Astrocyte of the cerebellum (primary cell): ENCODE data around the gene CFTR.
"Not testable (repeated sequence)": the region's sequence is repeated elsewhere in the genome, so short reads cannot be mapped to it uniquely, and the experiment has no call there.

ENCODE experiments used
- DNase-seq: peaks from one replicate; pipeline ENCODE4 v3.0.0-alpha.2; 2011; ENCODE audit warnings: low read depth
- H3K4me3 ChIP-seq: 2 replicates; pipeline ENCODE4 v1.5.1; 2011; ENCODE audit warnings: mild to moderate bottlenecking, low read depth, low read length, moderate library complexity
- in situ Hi-C: cut with HindIII; loops from 2 replicates; pipeline ENCODE4 v1.10.0; 2017; ENCODE audit warnings: low sequenced_read_pairs
- TF ChIP-seq, protein P1 (sequence below): IDR thresholded peaks from 2 replicates; pipeline ENCODE4 v1.5.1; 2012; ENCODE audit warnings: low read length, low read depth, moderate library complexity, mild to moderate bottlenecking; ENCODE audit errors: missing control alignments

CFTR gene

DNA sequence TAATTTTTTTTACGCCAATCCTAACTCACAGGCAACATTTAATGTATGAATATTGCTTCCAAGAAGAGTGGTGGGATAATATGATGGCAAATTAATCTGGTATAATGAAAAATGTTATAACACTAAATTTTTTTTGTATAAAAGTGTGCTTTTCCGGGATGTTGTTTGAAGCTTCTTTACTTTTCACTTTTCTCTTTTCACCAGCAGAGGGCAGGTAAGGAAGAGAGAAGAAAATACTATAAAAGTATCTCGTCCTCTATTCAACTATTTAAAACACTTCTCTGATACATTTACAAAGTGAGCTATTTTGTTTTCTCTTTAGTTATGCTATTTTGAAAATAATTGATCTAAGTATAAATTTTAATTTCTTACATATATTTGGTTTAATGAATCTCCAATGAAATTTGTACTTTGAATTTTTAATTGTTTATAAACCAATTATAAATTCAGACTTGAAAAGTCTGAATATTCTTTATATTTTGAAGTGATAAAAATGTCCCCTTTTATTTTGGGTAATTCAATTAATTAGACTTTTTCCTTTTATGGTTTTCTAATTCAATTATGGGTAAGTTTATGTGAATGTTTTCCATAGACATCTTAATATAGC lies 20.7 kb upstream of the CFTR start:
- in situ Hi-C loops, result no loop called here
- peak; percentile 23 for DNase-seq
- TF ChIP-seq, protein P1, sequence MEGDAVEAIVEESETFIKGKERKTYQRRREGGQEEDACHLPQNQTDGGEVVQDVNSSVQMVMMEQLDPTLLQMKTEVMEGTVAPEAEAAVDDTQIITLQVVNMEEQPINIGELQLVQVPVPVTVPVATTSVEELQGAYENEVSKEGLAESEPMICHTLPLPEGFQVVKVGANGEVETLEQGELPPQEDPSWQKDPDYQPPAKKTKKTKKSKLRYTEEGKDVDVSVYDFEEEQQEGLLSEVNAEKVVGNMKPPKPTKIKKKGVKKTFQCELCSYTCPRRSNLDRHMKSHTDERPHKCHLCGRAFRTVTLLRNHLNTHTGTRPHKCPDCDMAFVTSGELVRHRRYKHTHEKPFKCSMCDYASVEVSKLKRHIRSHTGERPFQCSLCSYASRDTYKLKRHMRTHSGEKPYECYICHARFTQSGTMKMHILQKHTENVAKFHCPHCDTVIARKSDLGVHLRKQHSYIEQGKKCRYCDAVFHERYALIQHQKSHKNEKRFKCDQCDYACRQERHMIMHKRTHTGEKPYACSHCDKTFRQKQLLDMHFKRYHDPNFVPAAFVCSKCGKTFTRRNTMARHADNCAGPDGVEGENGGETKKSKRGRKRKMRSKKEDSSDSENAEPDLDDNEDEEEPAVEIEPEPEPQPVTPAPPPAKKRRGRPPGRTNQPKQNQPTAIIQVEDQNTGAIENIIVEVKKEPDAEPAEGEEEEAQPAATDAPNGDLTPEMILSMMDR, result peak; percentile 37
- no peak overlapping the region for H3K4me3 ChIP-seq

GRCh38 chr7:117459735-117460134 lies 20.1 kb upstream of the CFTR start:
- in situ Hi-C loops, result no loop called here
- DNase-seq, result no peak
- H3K4me3 ChIP-seq, result no peak overlapping the region
- TF ChIP-seq, protein P1, result no peak

DNA sequence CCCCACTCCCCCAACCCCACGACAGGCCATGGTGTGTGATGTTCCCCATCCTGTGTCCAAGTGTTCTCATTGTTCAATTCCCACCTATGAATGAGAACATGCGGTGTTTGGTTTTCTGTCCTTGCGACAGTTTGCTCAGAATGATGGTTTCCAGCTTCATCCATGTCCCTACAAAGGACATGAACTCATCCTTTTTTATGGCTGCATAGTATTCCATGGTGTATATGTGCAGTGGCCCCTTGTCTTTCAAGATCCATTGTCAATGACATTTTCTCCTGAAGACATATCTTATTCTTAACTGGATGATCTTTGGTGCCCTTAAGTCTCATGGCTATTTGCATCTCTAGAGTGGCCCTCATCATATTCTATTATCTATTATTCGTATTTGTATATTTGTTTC lies 19.0 kb upstream of the CFTR start:
- in situ Hi-C loops, DNase-seq: not testable (repeated sequence)

GRCh38 chr7:117468174-117468573 lies 11.7 kb upstream of the CFTR start:
- TF ChIP-seq, protein P1, result no peak
- in situ Hi-C loops, result no loop called here
- no peak overlapping the region for H3K4me3 ChIP-seq
- DNase-seq, result no peak

More for the DNA sequence above, 19.0 kb upstream of the CFTR start:
- H3K4me3 ChIP-seq, result not testable (repeated sequence)

DNA sequence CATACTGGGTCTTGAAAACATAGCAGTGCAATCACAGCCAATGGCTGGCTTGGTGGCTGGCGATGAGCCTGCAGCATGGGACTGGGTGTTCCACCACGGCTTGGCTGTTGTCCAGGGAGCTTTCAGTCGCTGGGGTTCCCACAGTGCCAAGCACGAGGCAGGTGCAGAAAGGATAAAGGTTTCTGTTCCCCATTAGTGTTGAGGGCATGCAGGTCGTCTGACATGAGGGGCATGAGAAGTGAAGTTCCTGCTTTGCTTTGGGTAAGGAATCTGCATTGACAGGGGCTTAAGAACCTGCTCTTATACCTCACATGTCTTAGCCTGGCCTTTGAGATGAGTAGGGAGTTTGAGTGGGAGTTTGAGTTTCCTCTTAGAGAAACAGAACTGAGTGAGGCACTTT lies 9.0 kb upstream of the CFTR start:
- no peak for DNase-seq
- in situ Hi-C loops, result no loop called here
- H3K4me3 ChIP-seq, result no peak overlapping the region
- TF ChIP-seq, protein P1, result no peak

DNA sequence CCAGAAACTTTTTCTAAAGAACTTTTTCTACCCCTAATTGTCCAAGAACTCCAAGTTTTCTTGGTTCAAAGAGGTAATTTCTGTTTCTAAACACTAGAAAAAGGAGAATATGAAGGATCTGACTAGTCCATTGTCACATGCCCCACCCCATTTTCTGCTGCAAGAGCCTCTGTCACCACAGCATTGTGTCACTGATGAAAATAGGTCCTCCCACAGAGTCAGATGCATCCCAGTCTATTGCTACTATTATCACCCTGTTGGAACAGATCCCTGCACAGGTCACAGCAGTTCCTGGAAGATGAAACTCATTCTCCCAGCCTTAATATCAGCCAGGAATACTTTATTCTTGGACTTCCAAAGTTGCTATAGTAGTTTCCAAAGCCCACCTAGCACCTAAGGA lies 7.5 kb upstream of the CFTR start:
- in situ Hi-C loops, result no loop called here
- no peak for DNase-seq
- TF ChIP-seq, protein P1, result no peak
- no peak overlapping the region for H3K4me3 ChIP-seq

- TF ChIP-seq, protein P1, result no peak
- in situ Hi-C loops, result no loop called here
- DNase-seq, result no peak
- H3K4me3 ChIP-seq, result no peak overlapping the region
These were observed 3.1 kb upstream of the CFTR start for GRCh38 chr7:117476557-117477215.
